RWPE2 (cell line): ENCODE measurements around the gene DLX6.

Experiments
- ATAC-seq: fragments of 200-7000 bp; cut with Tn5 transposase; 3 replicates; pipeline ENCODE4 v1.9.1; 2021; ENCODE audit warnings: low read depth
- DNase-seq: peaks from one replicate; pipeline ENCODE4 v3.0.0-alpha.2; 2020; ENCODE audit warnings: low spot score
- H3K27ac ChIP-seq: fragments of 450-650 bp; 2 replicates; pipeline ENCODE4 v1.5.1; 2017; ENCODE audit warnings: mild to moderate bottlenecking; ENCODE audit not compliant: poor library complexity, severe bottlenecking
- H3K27me3 ChIP-seq: fragments of 250-450 bp; sonication (Bioruptor Pico); 2 replicates; pipeline ENCODE4 v1.5.1; 2021; ENCODE audit warnings: mild to moderate bottlenecking, moderate library complexity; ENCODE audit not compliant: insufficient read depth, poor library complexity, severe bottlenecking
- H3K36me3 ChIP-seq: fragments of 250-450 bp; sonication (Bioruptor Pico); 2 replicates; pipeline ENCODE4 v1.5.1; 2020; ENCODE audit warnings: low read depth, mild to moderate bottlenecking, moderate library complexity
- H3K4me1 ChIP-seq: fragments of 250-450 bp; sonication (Bioruptor Pico); 2 replicates; pipeline ENCODE4 v1.5.1; 2021; ENCODE audit warnings: mild to moderate bottlenecking, moderate library complexity; ENCODE audit not compliant: insufficient read depth, poor library complexity, severe bottlenecking
- H3K4me3 ChIP-seq: fragments of 250-450 bp; sonication (Bioruptor Pico); 2 replicates; pipeline ENCODE4 v1.5.1; 2021; ENCODE audit warnings: mild to moderate bottlenecking, moderate library complexity; ENCODE audit not compliant: severe bottlenecking
- H3K9me3 ChIP-seq: fragments of 250-450 bp; sonication (Bioruptor Pico); 2 replicates; pipeline ENCODE4 v1.5.1; 2021; ENCODE audit warnings: mild to moderate bottlenecking, moderate library complexity; ENCODE audit not compliant: severe bottlenecking
- TF ChIP-seq, protein P1 (sequence below): fragments of 450-650 bp; IDR thresholded peaks from one replicate; pipeline ENCODE4 v1.5.1; 2017; ENCODE audit warnings: mild to moderate bottlenecking, moderate library complexity; ENCODE audit not compliant: poor library complexity, severe bottlenecking

The DLX6 gene

DNA sequence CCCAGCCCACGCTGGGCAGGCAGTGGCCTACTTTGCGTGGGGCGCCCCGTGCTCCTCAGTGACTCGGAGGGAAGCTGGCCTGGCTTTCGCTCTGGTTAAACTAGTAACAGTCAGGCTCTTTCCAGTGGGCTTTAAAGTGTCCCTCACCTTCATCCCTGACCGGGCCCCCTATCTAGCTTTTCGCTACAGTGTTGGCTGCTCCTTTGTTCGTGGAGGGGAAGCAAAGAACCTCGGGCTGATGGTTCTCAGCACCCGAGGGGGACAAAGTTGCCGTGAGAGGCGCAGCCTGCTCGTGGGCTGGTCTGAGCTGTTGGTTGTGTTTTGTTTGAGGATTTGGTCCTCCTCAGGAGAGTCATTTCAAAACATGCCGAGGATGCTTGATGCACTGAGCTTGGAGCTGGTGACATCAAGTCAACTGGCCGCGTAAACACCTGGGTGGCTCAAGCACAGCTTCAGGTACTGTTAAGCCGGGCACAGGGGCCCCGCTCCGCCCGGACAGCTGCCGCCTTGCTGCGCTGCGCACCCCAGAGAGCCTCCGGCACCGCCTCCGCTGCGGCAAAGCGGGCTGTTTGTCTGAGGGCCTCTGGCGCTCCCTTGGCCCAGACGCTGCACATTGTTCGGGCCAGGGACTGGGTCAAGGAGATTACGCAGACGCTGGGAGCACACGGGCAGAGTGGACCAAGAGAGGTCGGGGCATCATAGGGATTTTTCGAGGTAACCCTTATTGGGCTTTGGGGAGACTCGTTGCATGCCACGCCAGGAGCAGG lies 1.6 kb downstream of the DLX6 start:
- Histone ChIP-seq H3K4me1 (no peaks in the 10 kb centered on the region), H3K36me3 (no peaks in the 10 kb centered on the region), H3K9me3 (no peaks in the 10 kb centered on the region), H3K27ac (no peak overlapping the region), H3K4me3 (no peak overlapping the region), H3K27me3 (peaks cover 80% of the 10 kb centered on the region)
- ATAC-seq (no peak), DNase-seq (no peak)
- TF ChIP-seq, protein P1, sequence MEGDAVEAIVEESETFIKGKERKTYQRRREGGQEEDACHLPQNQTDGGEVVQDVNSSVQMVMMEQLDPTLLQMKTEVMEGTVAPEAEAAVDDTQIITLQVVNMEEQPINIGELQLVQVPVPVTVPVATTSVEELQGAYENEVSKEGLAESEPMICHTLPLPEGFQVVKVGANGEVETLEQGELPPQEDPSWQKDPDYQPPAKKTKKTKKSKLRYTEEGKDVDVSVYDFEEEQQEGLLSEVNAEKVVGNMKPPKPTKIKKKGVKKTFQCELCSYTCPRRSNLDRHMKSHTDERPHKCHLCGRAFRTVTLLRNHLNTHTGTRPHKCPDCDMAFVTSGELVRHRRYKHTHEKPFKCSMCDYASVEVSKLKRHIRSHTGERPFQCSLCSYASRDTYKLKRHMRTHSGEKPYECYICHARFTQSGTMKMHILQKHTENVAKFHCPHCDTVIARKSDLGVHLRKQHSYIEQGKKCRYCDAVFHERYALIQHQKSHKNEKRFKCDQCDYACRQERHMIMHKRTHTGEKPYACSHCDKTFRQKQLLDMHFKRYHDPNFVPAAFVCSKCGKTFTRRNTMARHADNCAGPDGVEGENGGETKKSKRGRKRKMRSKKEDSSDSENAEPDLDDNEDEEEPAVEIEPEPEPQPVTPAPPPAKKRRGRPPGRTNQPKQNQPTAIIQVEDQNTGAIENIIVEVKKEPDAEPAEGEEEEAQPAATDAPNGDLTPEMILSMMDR = no peak

DNA sequence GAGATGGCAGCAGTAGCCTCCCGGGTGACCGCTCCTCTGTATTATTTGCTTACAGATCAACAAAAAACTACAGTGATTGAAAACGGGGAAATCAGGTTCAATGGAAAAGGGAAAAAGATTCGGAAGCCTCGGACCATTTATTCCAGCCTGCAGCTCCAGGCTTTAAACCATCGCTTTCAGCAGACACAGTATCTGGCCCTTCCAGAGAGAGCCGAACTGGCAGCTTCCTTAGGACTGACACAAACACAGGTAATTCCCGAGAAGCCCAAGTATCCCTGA lies 2.2 kb downstream of the DLX6 start:
- H3K27me3 ChIP-seq = peaks cover 80% of the 10 kb centered on the region
- H3K4me1 ChIP-seq = no peaks in the 10 kb centered on the region
- H3K4me3 ChIP-seq = no peak overlapping the region
- ATAC-seq (no peak), DNase-seq (no peak)
- no peak overlapping the region for H3K27ac ChIP-seq
- no peaks in the 10 kb centered on the region for H3K9me3 ChIP-seq
- TF ChIP-seq, protein P1 = no peak
- H3K36me3 ChIP-seq = no peaks in the 10 kb centered on the region

DNA sequence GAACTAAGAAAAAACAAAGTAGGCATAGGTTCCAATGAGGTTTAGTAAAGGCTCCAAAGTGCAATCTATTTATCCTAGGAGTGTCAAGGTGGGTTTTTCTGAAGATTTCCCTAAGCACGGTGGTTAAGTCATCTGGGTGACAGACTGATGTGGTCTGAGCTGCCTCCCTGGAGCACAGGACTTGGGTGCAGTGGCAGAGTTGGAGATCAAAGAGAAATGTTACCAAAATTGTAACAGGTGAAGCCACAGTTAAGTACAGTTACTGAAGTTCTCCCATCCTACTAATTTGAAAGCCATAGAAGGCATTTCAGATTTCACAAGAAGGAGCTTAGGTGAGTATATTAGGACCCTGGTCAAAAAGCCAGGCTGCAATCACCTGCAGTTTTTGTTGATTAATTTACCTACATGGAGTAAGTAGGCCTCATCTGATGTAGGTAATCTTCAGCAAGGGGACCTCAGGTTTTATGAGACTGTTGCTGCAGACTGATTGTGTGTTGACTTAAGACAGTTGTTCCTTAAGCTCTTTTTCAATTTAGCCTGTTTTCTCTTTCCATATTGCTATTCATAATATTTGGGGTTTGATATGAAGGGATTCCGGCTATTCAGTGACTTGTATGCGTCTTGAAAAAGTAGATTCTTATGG lies 3.0 kb downstream of the DLX6 start:
- TF ChIP-seq, protein P1 = no peak
- H3K4me1 ChIP-seq = no peaks in the 10 kb centered on the region
- no peak for ATAC-seq
- no peak overlapping the region for H3K27ac ChIP-seq
- H3K36me3 ChIP-seq = no peaks in the 10 kb centered on the region
- no peak for DNase-seq
- no peak overlapping the region for H3K4me3 ChIP-seq
- peaks cover 80% of the 10 kb centered on the region for H3K27me3 ChIP-seq
- no peaks in the 10 kb centered on the region for H3K9me3 ChIP-seq

DNA sequence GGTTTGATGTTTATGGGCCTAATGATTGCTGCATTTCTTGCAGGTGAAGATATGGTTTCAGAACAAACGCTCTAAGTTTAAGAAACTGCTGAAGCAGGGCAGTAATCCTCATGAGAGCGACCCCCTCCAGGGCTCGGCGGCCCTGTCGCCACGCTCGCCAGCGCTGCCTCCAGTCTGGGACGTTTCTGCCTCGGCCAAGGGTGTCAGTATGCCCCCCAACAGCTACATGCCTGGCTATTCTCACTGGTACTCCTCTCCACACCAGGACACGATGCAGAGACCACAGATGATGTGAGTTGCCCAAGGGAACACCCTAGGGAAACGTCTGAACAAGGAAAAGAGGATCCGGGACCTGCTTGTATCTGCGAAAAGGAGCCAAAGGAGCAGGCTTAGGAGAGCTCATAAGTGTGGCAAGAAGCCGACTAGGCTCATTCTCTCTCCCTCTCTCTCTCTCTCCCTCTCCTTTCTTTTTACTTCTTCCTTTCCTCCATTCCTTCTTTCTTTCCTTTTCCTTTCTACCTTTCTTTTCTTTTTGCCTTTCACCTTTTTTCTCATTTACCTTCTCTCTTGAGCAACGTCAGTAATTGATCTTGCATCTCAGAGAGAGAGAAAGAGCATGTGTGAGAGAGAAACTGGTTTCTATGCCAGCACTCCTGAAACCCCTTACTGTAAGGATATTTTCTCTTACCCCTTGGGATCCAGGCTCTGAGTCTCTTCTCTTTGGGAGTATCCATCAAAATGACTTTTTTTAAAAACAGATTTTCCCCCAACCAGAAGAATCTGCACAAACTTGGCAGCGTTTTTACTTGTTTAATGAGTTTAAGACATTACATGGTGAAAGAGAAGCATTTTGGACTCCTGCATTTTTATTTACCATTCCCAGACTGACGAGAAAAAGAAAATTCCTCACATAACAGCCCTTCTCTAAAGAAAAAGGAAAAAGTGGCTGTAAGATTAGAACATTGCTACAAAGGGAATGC lies 4.7 kb downstream of the DLX6 start:
- H3K36me3 ChIP-seq = no peaks in the 10 kb centered on the region
- no peaks in the 10 kb centered on the region for H3K9me3 ChIP-seq
- TF ChIP-seq, protein P1 = no peak
- H3K27ac ChIP-seq = no peak overlapping the region
- H3K27me3 ChIP-seq = peaks cover 80% of the 10 kb centered on the region
- DNase-seq = no peak
- H3K4me3 ChIP-seq = no peak overlapping the region
- no peaks in the 10 kb centered on the region for H3K4me1 ChIP-seq
- no peak for ATAC-seq
